Liver (tissue), 9 donors: ENCODE data around the gene LRRC74A. TPM values are rescaled to one million over a fixed set of nuclear protein-coding genes. Genes with fewer than 3 reads are reported as not detected.

Source experiments
- DNase-seq: peaks from one replicate; pipeline ENCODE4 v3.0.0-alpha.2; 2017; ENCODE audit warnings: low spot score
- H3K27ac ChIP-seq, 2 donors: one replicate each; pipeline ENCODE4 v1.7.0; 2013; ENCODE audit warnings: inconsistent platforms in 2 of 2, low read length in 2 of 2, control low read depth in 1 of 2, low read depth in 1 of 2, mild to moderate bottlenecking in 1 of 2
- H3K27me3 ChIP-seq, 4 donors: one replicate each; pipeline versions ENCODE4 v1.6.1 to v1.7.0; 2013; ENCODE audit warnings: low read length in 3 of 4, inconsistent platforms in 1 of 4, mild to moderate bottlenecking in 1 of 4, moderate library complexity in 1 of 4; ENCODE audit not compliant: control insufficient read depth in 4 of 4, insufficient read depth in 4 of 4
- H3K36me3 ChIP-seq, 4 donors: one replicate each; pipeline versions ENCODE4 v1.6.1 to v1.7.0; 2013; ENCODE audit warnings: low read length in 3 of 4, mild to moderate bottlenecking in 3 of 4, low read depth in 1 of 4, moderate library complexity in 1 of 4; ENCODE audit not compliant: control insufficient read depth in 4 of 4, insufficient read depth in 3 of 4
- H3K4me1 ChIP-seq, 4 donors: one replicate each; pipeline versions ENCODE4 v1.6.1 to v1.7.0; 2013; ENCODE audit warnings: low read length in 3 of 4, mild to moderate bottlenecking in 3 of 4, moderate library complexity in 1 of 4; ENCODE audit not compliant: control insufficient read depth in 4 of 4, insufficient read depth in 4 of 4
- H3K4me3 ChIP-seq, 3 donors: one replicate each; pipeline versions ENCODE4 v1.6.1 to v1.7.0; 2013; ENCODE audit warnings: low read length in 3 of 3, control low read depth in 1 of 3, low read depth in 1 of 3, mild to moderate bottlenecking in 1 of 3
- H3K9ac ChIP-seq, 2 donors: one replicate each; pipeline ENCODE4 v1.7.0; 2013; ENCODE audit warnings: low read length in 2 of 2, mild to moderate bottlenecking in 2 of 2, moderate library complexity in 2 of 2, control low read depth in 1 of 2, low read depth in 1 of 2
- H3K9me3 ChIP-seq, 4 donors: one replicate each; pipeline versions ENCODE4 v1.6.1 to v1.7.0; 2013; ENCODE audit warnings: low read length in 3 of 4; ENCODE audit not compliant: control insufficient read depth in 4 of 4
- EGR1 ChIP-seq, 2 donors: IDR thresholded peaks; 2 replicates each; pipeline ENCODE4 v1.6.1; 2016 to 2018; ENCODE audit warnings: antibody characterized with exemption in 2 of 2, low read depth in 2 of 2
- FOXA1 ChIP-seq: IDR thresholded peaks from 2 replicates; pipeline ENCODE4 v1.6.1; 2016; ENCODE audit warnings: antibody characterized with exemption
- FOXA2 ChIP-seq: IDR thresholded peaks from 2 replicates; pipeline ENCODE4 v1.6.1; 2016; ENCODE audit warnings: antibody characterized with exemption
- GABPA ChIP-seq, 2 donors: IDR thresholded peaks in 1 of 2; conservative IDR thresholded peaks in 1 of 2; 2 replicates each; pipeline ENCODE4 v1.6.1; 2016; ENCODE audit warnings: antibody characterized with exemption in 2 of 2, mild to moderate bottlenecking in 1 of 2, moderate library complexity in 1 of 2
- HNF4A ChIP-seq, 2 donors: conservative IDR thresholded peaks; 2 replicates each; pipeline ENCODE4 v1.6.1; 2016; ENCODE audit warnings: antibody characterized with exemption in 2 of 2, mild to moderate bottlenecking in 2 of 2
- HNF4G ChIP-seq: IDR thresholded peaks from 2 replicates; pipeline ENCODE4 v1.6.1; 2016; ENCODE audit warnings: antibody characterized with exemption
- JUND ChIP-seq, 2 donors: IDR thresholded peaks; 2 replicates each; pipeline ENCODE4 v1.6.1; 2016; ENCODE audit warnings: antibody characterized with exemption in 2 of 2
- NR2F2 ChIP-seq: IDR thresholded peaks from 2 replicates; pipeline ENCODE4 v1.6.1; 2016; ENCODE audit warnings: antibody characterized with exemption
- RAD21 ChIP-seq, 2 donors: IDR thresholded peaks; 2 replicates each; pipeline ENCODE4 v1.6.1; 2016; ENCODE audit warnings: antibody characterized with exemption in 2 of 2, mild to moderate bottlenecking in 2 of 2
- RXRA ChIP-seq, 2 donors: IDR thresholded peaks; 2 replicates each; pipeline ENCODE4 v1.6.1; 2017 to 2018; ENCODE audit warnings: antibody characterized with exemption in 2 of 2, mild to moderate bottlenecking in 1 of 2
- SP1 ChIP-seq: IDR thresholded peaks from 2 replicates; pipeline ENCODE4 v1.6.1; 2018; ENCODE audit warnings: antibody characterized with exemption, mild to moderate bottlenecking
- TAF1 ChIP-seq: conservative IDR thresholded peaks from 2 replicates; pipeline ENCODE4 v1.6.1; 2016; ENCODE audit warnings: antibody characterized with exemption, mild to moderate bottlenecking
- YY1 ChIP-seq: IDR thresholded peaks from 2 replicates; pipeline ENCODE4 v1.6.1; 2016; ENCODE audit warnings: antibody characterized with exemption, mild to moderate bottlenecking
- WGBS: extraction: QIAGEN DNeasy Blood & Tissue Kit; methylation state at CpG from one replicate; pipeline ENCODE4 v1.1.7; 2013; 5-methylcytosine and 5-hydroxymethylcytosine counted together
- polyA plus RNA-seq, 2 donors: library from polyadenylated mRNA; stranded (reverse) in 1 of 2; unstranded in 1 of 2; fragments of 200-250 nt in 1 of 2; fragments of >200 nt in 1 of 2; fragmentation: Nextera tagmentation in 1 of 2; extraction: Ambion mirVana in 1 of 2; gene quantifications; one replicate each; pipeline versions ENCODE4 v1.2.1 to v1.2.3, GENCODE V29; 2013 to 2015
- total RNA-seq, 2 donors: library from RNA; depleted of rRNA; stranded (reverse); fragments of >200 nt; gene quantifications; one replicate each; pipeline ENCODE4 v1.2.3, GENCODE V29; 2014
- TF ChIP-seq, protein P1 (sequence below): IDR thresholded peaks from 2 replicates; pipeline ENCODE4 v1.6.1; 2016; ENCODE audit warnings: antibody characterized with exemption, mild to moderate bottlenecking
- TF ChIP-seq, protein P2 (sequence below): IDR thresholded peaks from 2 replicates; pipeline ENCODE4 v1.6.1; 2016; ENCODE audit warnings: antibody characterized with exemption
- TF ChIP-seq, protein P3 (sequence below): fragments of 150-350 bp; IDR thresholded peaks from 2 replicates; pipeline ENCODE4 v1.5.1; 2017; ENCODE audit warnings: improper control_type of control experiment, low read depth, low read length; ENCODE audit not compliant: missing input control
- TF ChIP-seq, protein P4 (sequence below): IDR thresholded peaks from 2 replicates; pipeline ENCODE4 v1.6.1; 2016; ENCODE audit warnings: antibody characterized with exemption
- TF ChIP-seq, protein P5 (sequence below): IDR thresholded peaks from 2 replicates; pipeline ENCODE4 v1.6.1; 2016; ENCODE audit warnings: antibody characterized with exemption
- donor health status: healthy.
- donor health status: healthy.
- donor health status: healthy.
- donor health status: healthy.
- donor health status: healthy.

Gene LRRC74A
- total and polyA plus RNA-seq, 4 donors, result not detected

DNA sequence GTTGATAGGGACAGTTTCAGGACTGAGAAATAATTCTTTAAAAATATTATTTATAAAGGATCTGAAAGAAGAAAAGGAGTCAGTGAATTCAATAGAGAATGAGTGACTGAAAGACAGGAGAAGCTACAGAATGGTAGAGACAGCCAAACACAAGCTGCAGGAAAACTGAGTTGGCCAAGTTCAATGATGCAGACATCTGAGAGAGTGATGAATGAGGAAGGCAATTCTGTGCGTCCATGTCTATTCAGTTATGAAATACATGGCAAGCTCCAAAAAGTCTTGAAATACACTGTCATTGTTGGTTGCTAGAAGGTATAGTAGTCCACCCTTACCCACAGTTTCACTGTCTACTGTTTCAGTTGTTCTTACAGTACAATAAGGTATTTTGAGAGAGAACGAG lies 6.8 kb downstream of the LRRC74A start:
- TF ChIP-seq, protein P1, sequence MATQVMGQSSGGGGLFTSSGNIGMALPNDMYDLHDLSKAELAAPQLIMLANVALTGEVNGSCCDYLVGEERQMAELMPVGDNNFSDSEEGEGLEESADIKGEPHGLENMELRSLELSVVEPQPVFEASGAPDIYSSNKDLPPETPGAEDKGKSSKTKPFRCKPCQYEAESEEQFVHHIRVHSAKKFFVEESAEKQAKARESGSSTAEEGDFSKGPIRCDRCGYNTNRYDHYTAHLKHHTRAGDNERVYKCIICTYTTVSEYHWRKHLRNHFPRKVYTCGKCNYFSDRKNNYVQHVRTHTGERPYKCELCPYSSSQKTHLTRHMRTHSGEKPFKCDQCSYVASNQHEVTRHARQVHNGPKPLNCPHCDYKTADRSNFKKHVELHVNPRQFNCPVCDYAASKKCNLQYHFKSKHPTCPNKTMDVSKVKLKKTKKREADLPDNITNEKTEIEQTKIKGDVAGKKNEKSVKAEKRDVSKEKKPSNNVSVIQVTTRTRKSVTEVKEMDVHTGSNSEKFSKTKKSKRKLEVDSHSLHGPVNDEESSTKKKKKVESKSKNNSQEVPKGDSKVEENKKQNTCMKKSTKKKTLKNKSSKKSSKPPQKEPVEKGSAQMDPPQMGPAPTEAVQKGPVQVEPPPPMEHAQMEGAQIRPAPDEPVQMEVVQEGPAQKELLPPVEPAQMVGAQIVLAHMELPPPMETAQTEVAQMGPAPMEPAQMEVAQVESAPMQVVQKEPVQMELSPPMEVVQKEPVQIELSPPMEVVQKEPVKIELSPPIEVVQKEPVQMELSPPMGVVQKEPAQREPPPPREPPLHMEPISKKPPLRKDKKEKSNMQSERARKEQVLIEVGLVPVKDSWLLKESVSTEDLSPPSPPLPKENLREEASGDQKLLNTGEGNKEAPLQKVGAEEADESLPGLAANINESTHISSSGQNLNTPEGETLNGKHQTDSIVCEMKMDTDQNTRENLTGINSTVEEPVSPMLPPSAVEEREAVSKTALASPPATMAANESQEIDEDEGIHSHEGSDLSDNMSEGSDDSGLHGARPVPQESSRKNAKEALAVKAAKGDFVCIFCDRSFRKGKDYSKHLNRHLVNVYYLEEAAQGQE, result no peak
- no peak for TF ChIP-seq RXRA (IDR thresholded peaks at IDR 0.05)
- TF ChIP-seq RAD21 (IDR thresholded peaks at IDR 0.05), result no peak
- TF ChIP-seq, protein P2, sequence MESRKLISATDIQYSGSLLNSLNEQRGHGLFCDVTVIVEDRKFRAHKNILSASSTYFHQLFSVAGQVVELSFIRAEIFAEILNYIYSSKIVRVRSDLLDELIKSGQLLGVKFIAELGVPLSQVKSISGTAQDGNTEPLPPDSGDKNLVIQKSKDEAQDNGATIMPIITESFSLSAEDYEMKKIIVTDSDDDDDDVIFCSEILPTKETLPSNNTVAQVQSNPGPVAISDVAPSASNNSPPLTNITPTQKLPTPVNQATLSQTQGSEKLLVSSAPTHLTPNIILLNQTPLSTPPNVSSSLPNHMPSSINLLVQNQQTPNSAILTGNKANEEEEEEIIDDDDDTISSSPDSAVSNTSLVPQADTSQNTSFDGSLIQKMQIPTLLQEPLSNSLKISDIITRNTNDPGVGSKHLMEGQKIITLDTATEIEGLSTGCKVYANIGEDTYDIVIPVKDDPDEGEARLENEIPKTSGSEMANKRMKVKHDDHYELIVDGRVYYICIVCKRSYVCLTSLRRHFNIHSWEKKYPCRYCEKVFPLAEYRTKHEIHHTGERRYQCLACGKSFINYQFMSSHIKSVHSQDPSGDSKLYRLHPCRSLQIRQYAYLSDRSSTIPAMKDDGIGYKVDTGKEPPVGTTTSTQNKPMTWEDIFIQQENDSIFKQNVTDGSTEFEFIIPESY, result peak; percentile 30
- no peak for TF ChIP-seq JUND (IDR thresholded peaks at IDR 0.05)
- no peak for TF ChIP-seq HNF4G
- Histone ChIP-seq H3K27ac (peak overlapping the region; percentile 90 to 94), H3K4me1 (peaks cover 11 to 44% (median 35%) of the 10 kb centered on the region in 4 donors), H3K9ac (peak overlapping the region in 1 of 2 donors; percentile 53), H3K27me3 (no peaks in the 10 kb centered on the region), H3K4me3 (no peak overlapping the region), H3K36me3 (no peaks in the 10 kb centered on the region), H3K9me3 (no peaks in the 10 kb centered on the region)
- 62% methylated on average over 2 of the region's 2 CpGs for WGBS
- no peak for DNase-seq

DNA sequence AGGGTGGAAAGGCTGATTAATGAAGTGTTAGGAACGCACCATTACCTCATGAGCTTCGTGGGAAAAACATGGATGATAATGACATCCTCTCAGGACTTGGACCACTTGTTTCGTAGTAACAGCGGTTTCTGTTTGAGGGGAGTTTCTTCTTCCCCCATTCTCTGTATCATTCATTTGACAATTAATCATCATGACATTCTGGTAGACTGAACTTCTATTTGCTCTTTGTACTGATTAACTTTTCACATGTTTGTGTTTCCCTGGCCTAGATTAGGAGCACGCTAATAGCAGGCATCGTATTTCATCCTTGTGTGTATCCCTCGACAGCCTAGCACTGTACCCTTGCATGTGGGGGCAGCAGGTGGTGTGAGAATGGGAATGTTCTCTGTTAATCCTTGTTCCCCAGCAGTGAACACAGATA lies 8.0 kb downstream of the LRRC74A start:
- DNase-seq, result no peak
- WGBS, result 31% methylated on average over 7 of the region's 7 CpGs
- peak overlapping the region in 1 of 2 donors; percentile 68 for H3K9ac ChIP-seq
- H3K4me3 ChIP-seq, result peak overlapping the region in 2 of 3 donors; percentile 19 to 25
- H3K27ac ChIP-seq, result peak overlapping the region; percentile 59 to 90
- no peaks in the 10 kb centered on the region for H3K36me3 ChIP-seq
- H3K27me3 ChIP-seq, result no peaks in the 10 kb centered on the region
- H3K4me1 ChIP-seq, result peaks cover 11 to 44% (median 35%) of the 10 kb centered on the region in 4 donors
- TF ChIP-seq GABPA (IDR thresholded peaks at IDR 0.05 in 1 of 2, conservative IDR thresholded peaks at IDR 0.05 in 1 of 2) (no peak), HNF4A (conservative IDR thresholded peaks at IDR 0.05) (peak; percentile 77 to 79), FOXA1 (no peak), TAF1 (peak; percentile 49), NR2F2 (no peak), SP1 (peak; percentile 86), YY1 (peak; percentile 38), EGR1 (IDR thresholded peaks at IDR 0.05; ENCODE audit: low read depth in 2 of 2) (no peak), RAD21 (IDR thresholded peaks at IDR 0.05) (peak in 1 of 2 donors; percentile 41), FOXA2 (peak; percentile 47), RXRA (IDR thresholded peaks at IDR 0.05) (peak; percentile 45 to 84), HNF4G (peak; percentile 29), JUND (IDR thresholded peaks at IDR 0.05) (peak in 1 of 2 donors; percentile 16)
- TF ChIP-seq, protein P1, result peak; percentile 26
- TF ChIP-seq, protein P2, result no peak
- TF ChIP-seq, protein P3, sequence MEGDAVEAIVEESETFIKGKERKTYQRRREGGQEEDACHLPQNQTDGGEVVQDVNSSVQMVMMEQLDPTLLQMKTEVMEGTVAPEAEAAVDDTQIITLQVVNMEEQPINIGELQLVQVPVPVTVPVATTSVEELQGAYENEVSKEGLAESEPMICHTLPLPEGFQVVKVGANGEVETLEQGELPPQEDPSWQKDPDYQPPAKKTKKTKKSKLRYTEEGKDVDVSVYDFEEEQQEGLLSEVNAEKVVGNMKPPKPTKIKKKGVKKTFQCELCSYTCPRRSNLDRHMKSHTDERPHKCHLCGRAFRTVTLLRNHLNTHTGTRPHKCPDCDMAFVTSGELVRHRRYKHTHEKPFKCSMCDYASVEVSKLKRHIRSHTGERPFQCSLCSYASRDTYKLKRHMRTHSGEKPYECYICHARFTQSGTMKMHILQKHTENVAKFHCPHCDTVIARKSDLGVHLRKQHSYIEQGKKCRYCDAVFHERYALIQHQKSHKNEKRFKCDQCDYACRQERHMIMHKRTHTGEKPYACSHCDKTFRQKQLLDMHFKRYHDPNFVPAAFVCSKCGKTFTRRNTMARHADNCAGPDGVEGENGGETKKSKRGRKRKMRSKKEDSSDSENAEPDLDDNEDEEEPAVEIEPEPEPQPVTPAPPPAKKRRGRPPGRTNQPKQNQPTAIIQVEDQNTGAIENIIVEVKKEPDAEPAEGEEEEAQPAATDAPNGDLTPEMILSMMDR, result no peak
- TF ChIP-seq, protein P4, sequence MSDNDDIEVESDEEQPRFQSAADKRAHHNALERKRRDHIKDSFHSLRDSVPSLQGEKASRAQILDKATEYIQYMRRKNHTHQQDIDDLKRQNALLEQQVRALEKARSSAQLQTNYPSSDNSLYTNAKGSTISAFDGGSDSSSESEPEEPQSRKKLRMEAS, result peak; percentile 84
- TF ChIP-seq, protein P5, sequence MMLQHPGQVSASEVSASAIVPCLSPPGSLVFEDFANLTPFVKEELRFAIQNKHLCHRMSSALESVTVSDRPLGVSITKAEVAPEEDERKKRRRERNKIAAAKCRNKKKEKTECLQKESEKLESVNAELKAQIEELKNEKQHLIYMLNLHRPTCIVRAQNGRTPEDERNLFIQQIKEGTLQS, result no peak
- H3K9me3 ChIP-seq, result no peaks in the 10 kb centered on the region
